Measurements from ENCODE around the gene ADGRL3.

GRCh38 chr4:61425315-61425714 lies 225.2 kb downstream of the ADGRL3 start:
- TF ChIP-seq, protein P1, sequence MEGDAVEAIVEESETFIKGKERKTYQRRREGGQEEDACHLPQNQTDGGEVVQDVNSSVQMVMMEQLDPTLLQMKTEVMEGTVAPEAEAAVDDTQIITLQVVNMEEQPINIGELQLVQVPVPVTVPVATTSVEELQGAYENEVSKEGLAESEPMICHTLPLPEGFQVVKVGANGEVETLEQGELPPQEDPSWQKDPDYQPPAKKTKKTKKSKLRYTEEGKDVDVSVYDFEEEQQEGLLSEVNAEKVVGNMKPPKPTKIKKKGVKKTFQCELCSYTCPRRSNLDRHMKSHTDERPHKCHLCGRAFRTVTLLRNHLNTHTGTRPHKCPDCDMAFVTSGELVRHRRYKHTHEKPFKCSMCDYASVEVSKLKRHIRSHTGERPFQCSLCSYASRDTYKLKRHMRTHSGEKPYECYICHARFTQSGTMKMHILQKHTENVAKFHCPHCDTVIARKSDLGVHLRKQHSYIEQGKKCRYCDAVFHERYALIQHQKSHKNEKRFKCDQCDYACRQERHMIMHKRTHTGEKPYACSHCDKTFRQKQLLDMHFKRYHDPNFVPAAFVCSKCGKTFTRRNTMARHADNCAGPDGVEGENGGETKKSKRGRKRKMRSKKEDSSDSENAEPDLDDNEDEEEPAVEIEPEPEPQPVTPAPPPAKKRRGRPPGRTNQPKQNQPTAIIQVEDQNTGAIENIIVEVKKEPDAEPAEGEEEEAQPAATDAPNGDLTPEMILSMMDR (IDR thresholded peaks at IDR 0.05) = no peak
- no peak for TF ChIP-seq POLR2A (IDR thresholded peaks at IDR 0.05)
- TF ChIP-seq POLR2AphosphoS5 (IDR thresholded peaks at IDR 0.05) = no peak
